Islet precursor cell (in vitro differentiated cells): ENCODE results near the gene ZNF638.
"Not testable (repeated sequence)": the region's sequence is repeated elsewhere in the genome, so short reads cannot be mapped to it uniquely, and the experiment has no call there.

Experiments used
- DNase-seq: peaks from one replicate; pipeline ENCODE4 v3.0.0-alpha.2; 2018

ZNF638 gene

GRCh38 chr2:71331581-71332434 lies at the start of gene ZNF638:
TSS of gene ZNF638 (plus strand) at chr2:71331782. CDS start at chr2:71348955, 17,173 bp downstream.
- peak; percentile 95 for DNase-seq

GRCh38 chr2:71281950-71282349 lies 49.6 kb upstream of the ZNF638 start:
- no peak for DNase-seq

- DNase-seq, result no peak
Observed at GRCh38 chr2:71282493-71282892, 49.1 kb upstream of the ZNF638 start.

GRCh38 chr2:71283131-71283530 lies 48.5 kb upstream of the ZNF638 start:
- no peak for DNase-seq

GRCh38 chr2:71285706-71286105 lies 45.9 kb upstream of the ZNF638 start:
- no peak for DNase-seq

- no peak for DNase-seq
Observed at GRCh38 chr2:71291398-71291797, 40.2 kb upstream of the ZNF638 start.

GRCh38 chr2:71292159-71292558 lies 39.4 kb upstream of the ZNF638 start:
- DNase-seq, result no peak

GRCh38 chr2:71298914-71299313 lies 32.7 kb upstream of the ZNF638 start:
- no peak for DNase-seq

GRCh38 chr2:71299507-71299906 lies 32.1 kb upstream of the ZNF638 start:
- DNase-seq, result no peak

- DNase-seq, result no peak
Observed at GRCh38 chr2:71303849-71304248, 27.7 kb upstream of the ZNF638 start.

GRCh38 chr2:71306762-71307161 lies 24.8 kb upstream of the ZNF638 start:
- no peak for DNase-seq

- no peak for DNase-seq
Observed at GRCh38 chr2:71313016-71313766, 18.4 kb upstream of the ZNF638 start.

- no peak for DNase-seq
Observed at GRCh38 chr2:71317060-71317459, 14.5 kb upstream of the ZNF638 start.

- not testable (repeated sequence) for DNase-seq
Observed at GRCh38 chr2:71317900-71318299, 13.7 kb upstream of the ZNF638 start.

- DNase-seq, result no peak
Observed at GRCh38 chr2:71323386-71323785, 8.2 kb upstream of the ZNF638 start.

GRCh38 chr2:71326968-71327367 lies 4.6 kb upstream of the ZNF638 start:
- DNase-seq, result no peak

- peak; percentile 75 for DNase-seq
Observed at GRCh38 chr2:71327916-71328315, 3.7 kb upstream of the ZNF638 start.

GRCh38 chr2:71330155-71330554 lies 1.4 kb upstream of the ZNF638 start:
- no peak for DNase-seq

- DNase-seq, result no peak
Observed at GRCh38 chr2:71330585-71331330, 824 bp upstream of the ZNF638 start.

GRCh38 chr2:71331331-71331580 lies 326 bp upstream of the ZNF638 start:
- not testable (repeated sequence) for DNase-seq

GRCh38 chr2:71332435-71332796 lies 834 bp downstream of the ZNF638 start:
- DNase-seq, result no peak

- no peak for DNase-seq
Observed at GRCh38 chr2:71333619-71334018, 2.0 kb downstream of the ZNF638 start.

- no peak for DNase-seq
Observed at GRCh38 chr2:71336384-71336783, 4.8 kb downstream of the ZNF638 start.

GRCh38 chr2:71336802-71337201 lies 5.2 kb downstream of the ZNF638 start:
- DNase-seq, result no peak
